Measurements from ENCODE around the gene SREK1IP1. TPM values are rescaled to one million over a fixed set of nuclear protein-coding genes. Genes with fewer than 3 reads are reported as not detected.

Gene SREK1IP1
- total and polyA plus RNA-seq, 11 donors, result 4.1 to 20.7 (median 11.1) TPM

DNA sequence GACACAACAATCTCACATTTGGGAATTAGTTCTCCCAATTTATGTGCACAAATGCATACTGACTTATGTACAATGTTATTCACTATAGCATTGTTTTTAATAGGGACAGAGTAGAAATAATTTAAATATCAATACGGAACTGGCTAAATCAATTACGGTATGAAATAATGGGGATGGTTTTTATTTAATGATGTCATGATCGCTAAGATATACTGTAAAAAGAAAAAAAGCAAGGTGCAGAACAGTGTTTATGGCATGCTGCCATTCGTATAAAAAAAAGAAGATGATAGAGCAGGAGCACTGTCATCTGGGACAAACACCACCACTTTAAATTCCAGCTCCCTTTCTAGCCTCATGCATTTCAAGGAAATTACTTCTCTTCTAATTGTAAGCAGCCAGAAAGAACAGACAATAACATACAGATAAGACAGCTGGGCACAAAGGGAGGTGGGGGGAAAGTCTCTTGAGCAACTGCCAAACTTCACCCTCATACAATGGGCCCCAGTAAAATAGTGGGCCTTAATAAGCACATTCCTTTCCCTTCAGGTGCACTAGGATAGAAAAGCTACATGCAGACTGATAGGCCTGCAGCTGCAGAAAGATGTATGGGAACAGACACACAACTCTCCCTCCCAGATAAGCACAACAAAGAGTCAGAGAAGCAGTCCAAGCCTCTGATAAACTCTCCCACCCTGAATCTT is 8.4 kb downstream of the SREK1IP1 start:
- no peaks in the 10 kb centered on the region for H3K9me3 ChIP-seq
- no peak for TF ChIP-seq POLR2A (IDR thresholded peaks at IDR 0.05)
- TF ChIP-seq, protein P1, sequence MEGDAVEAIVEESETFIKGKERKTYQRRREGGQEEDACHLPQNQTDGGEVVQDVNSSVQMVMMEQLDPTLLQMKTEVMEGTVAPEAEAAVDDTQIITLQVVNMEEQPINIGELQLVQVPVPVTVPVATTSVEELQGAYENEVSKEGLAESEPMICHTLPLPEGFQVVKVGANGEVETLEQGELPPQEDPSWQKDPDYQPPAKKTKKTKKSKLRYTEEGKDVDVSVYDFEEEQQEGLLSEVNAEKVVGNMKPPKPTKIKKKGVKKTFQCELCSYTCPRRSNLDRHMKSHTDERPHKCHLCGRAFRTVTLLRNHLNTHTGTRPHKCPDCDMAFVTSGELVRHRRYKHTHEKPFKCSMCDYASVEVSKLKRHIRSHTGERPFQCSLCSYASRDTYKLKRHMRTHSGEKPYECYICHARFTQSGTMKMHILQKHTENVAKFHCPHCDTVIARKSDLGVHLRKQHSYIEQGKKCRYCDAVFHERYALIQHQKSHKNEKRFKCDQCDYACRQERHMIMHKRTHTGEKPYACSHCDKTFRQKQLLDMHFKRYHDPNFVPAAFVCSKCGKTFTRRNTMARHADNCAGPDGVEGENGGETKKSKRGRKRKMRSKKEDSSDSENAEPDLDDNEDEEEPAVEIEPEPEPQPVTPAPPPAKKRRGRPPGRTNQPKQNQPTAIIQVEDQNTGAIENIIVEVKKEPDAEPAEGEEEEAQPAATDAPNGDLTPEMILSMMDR (IDR thresholded peaks at IDR 0.05), result no peak

DNA sequence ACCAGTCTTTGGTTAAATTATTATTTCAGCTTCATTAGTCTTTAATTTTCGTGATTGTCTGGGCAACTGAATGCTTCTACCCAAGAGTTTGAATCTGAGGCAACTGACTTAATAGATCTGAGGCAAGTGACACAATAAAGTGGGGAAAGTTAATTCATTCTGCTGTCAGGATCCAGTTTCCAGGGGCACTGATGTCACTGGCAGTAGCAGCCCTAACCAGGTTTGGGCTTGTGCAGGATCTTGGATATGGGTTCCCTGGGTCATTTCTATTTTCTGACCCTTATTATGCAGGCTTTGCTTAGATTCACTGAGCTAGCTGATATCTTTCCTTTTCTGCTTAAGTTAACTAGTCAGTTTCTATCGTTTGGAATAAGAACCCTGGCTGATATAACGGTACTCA is 9.6 kb downstream of the SREK1IP1 start:
- no peak for DNase-seq
- H3K4me1 ChIP-seq, result peaks cover 0 to 24% (median 12%) of the 10 kb centered on the region in 12 donors
- no peaks in the 10 kb centered on the region for H3K27me3 ChIP-seq
- peaks cover 0 to 24% (median 13%) of the 10 kb centered on the region in 9 donors for H3K36me3 ChIP-seq
- TF ChIP-seq POLR2A (IDR thresholded peaks at IDR 0.05), result no peak
- TF ChIP-seq, protein P1 (IDR thresholded peaks at IDR 0.05), result no peak
- ATAC-seq, result no peak
- H3K9me3 ChIP-seq, result no peaks in the 10 kb centered on the region
- no peak overlapping the region for H3K4me3 ChIP-seq
- intact Hi-C loops (cut with DNase I), result no loop called here
- no peak overlapping the region for H3K27ac ChIP-seq
- 79 to 89% (median 82%) methylated on average over 3 of the region's 3 CpGs for WGBS, 4 donors

More for the DNA sequence above, 8.4 kb downstream of the SREK1IP1 start:
- DNase-seq, result no peak
- WGBS, 4 donors, result 62 to 73% (median 70%) methylated on average over 4 of the region's 4 CpGs
- intact Hi-C loops (cut with DNase I), result no loop called here
- Histone ChIP-seq H3K27ac (no peak overlapping the region), H3K27me3 (no peaks in the 10 kb centered on the region), H3K4me3 (no peak overlapping the region), H3K36me3 (peaks cover 0 to 30% (median 10%) of the 10 kb centered on the region in 9 donors), H3K4me1 (peaks cover 0 to 30% (median 13%) of the 10 kb centered on the region in 12 donors)
- ATAC-seq, result no peak

DNA sequence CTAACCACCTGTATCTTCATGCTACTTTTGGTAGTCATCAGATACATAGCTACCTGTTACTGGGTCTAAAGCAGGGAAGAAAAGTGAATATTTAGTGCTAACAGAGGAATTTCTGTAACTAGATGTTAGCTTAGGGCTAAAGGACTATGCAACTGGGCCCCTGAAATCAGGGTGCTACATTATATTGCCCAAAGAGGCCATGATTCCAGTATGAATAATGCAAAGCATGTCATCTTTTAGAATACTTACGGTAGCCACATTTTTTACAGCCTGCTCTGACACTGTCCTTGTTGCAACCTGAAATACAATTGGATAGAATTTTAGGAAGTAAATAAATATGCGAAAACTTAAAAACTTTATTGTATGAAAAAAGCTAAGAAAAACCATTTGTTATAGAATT is 14.4 kb downstream of the SREK1IP1 start:
- no peak overlapping the region for H3K4me3 ChIP-seq
- no peak overlapping the region for H3K27ac ChIP-seq
- H3K27me3 ChIP-seq, result no peaks in the 10 kb centered on the region
- H3K4me1 ChIP-seq, result peaks cover 0 to 5% (median under 1%) of the 10 kb centered on the region in 12 donors
- H3K36me3 ChIP-seq, result peaks cover 0 to 28% (median 16%) of the 10 kb centered on the region in 9 donors
- intact Hi-C loops (cut with DNase I), result no loop called here
- H3K9me3 ChIP-seq, result no peaks in the 10 kb centered on the region
- TF ChIP-seq, protein P1 (IDR thresholded peaks at IDR 0.05), result no peak
- TF ChIP-seq POLR2A (IDR thresholded peaks at IDR 0.05), result no peak
- ATAC-seq (no peak), DNase-seq (no peak)
- 96 to 99% (median 98%) methylated on average over 2 of the region's 2 CpGs for WGBS, 4 donors

- no peak overlapping the region for H3K27ac ChIP-seq
- no peaks in the 10 kb centered on the region for H3K4me1 ChIP-seq
- no peak for DNase-seq
- no peaks in the 10 kb centered on the region for H3K9me3 ChIP-seq
- intact Hi-C loops (cut with DNase I), result no loop called here
- no peak overlapping the region for H3K4me3 ChIP-seq
- 85 to 98% (median 96%) methylated on average over 4 of the region's 4 CpGs for WGBS, 4 donors
- ATAC-seq, result no peak
- no peaks in the 10 kb centered on the region for H3K27me3 ChIP-seq
- TF ChIP-seq POLR2A (IDR thresholded peaks at IDR 0.05), result no peak
- TF ChIP-seq, protein P1 (IDR thresholded peaks at IDR 0.05), result no peak
- peaks cover 0 to 28% (median 14%) of the 10 kb centered on the region in 9 donors for H3K36me3 ChIP-seq
Observed at GRCh38 chr5:64749385-64749784, 19.1 kb downstream of the SREK1IP1 start.
